ENCODE results near the gene ZAR1. TPM values are rescaled to one million over a fixed set of nuclear protein-coding genes. Genes with fewer than 3 reads are reported as not detected.

ZAR1 gene
- total RNA-seq, 2 donors from 2014 or later = 0.18 TPM; not detected in 1

DNA sequence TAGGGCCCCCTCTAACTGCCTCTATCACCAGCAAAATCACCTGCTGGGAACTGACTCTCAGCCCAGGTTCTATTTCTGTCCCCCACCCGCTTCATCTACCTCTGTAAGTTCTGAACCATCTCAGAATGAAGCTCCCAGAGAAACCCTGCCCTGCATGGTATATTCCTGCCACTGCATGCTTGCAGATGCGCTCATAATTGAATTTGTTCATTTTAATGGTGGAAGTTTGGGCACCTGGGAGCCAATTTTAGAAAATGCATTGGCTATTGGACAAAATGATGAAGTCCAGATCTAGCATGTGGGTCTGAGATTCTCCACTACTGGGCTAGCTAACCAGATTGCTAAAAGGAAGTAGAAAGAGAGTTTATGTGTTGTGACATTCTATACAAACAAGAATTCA is 35.5 kb upstream of the ZAR1 start:
- H3K4me1 ChIP-seq (ENCODE audit: control insufficient read depth, insufficient read depth, low read length) = no peaks in the 10 kb centered on the region
- 91 to 100% methylated on average over 2 of the region's 2 CpGs for WGBS, 2 experiments (ENCODE audit: insufficient coverage in 1 of 2, insufficient read length in 1 of 2)
- no peak overlapping the region for H3K4me3 ChIP-seq (ENCODE audit: low read length)
- TF ChIP-seq, protein P1, sequence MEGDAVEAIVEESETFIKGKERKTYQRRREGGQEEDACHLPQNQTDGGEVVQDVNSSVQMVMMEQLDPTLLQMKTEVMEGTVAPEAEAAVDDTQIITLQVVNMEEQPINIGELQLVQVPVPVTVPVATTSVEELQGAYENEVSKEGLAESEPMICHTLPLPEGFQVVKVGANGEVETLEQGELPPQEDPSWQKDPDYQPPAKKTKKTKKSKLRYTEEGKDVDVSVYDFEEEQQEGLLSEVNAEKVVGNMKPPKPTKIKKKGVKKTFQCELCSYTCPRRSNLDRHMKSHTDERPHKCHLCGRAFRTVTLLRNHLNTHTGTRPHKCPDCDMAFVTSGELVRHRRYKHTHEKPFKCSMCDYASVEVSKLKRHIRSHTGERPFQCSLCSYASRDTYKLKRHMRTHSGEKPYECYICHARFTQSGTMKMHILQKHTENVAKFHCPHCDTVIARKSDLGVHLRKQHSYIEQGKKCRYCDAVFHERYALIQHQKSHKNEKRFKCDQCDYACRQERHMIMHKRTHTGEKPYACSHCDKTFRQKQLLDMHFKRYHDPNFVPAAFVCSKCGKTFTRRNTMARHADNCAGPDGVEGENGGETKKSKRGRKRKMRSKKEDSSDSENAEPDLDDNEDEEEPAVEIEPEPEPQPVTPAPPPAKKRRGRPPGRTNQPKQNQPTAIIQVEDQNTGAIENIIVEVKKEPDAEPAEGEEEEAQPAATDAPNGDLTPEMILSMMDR (conservative IDR thresholded peaks at IDR 0.05) = no peak
- no peaks in the 10 kb centered on the region for H3K27me3 ChIP-seq (ENCODE audit: control insufficient read depth, insufficient read depth, low read length, poor library complexity, severe bottlenecking)
- no peak for DNase-seq
- no peak overlapping the region for H3K27ac ChIP-seq (ENCODE audit: low read depth, low read length)
- no peaks in the 10 kb centered on the region for H3K36me3 ChIP-seq (ENCODE audit: control insufficient read depth, insufficient read depth, low read length)
- Mint-ChIP-seq H3K36me3 (ENCODE audit: low read depth) (no peaks in the 10 kb centered on the region), H3K4me1 (no peaks in the 10 kb centered on the region), H3K9me3 (no peaks in the 10 kb centered on the region), H3K27me3 (ENCODE audit: insufficient read depth) (no peaks in the 10 kb centered on the region), H3K4me3 (no peak overlapping the region), H3K27ac (no peak overlapping the region)
- H3K9me3 ChIP-seq (ENCODE audit: control insufficient read depth, low read length) = no peaks in the 10 kb centered on the region
- H3K9ac ChIP-seq (ENCODE audit: extremely low read depth, low read length, poor library complexity, severe bottlenecking) = no peak overlapping the region

DNA sequence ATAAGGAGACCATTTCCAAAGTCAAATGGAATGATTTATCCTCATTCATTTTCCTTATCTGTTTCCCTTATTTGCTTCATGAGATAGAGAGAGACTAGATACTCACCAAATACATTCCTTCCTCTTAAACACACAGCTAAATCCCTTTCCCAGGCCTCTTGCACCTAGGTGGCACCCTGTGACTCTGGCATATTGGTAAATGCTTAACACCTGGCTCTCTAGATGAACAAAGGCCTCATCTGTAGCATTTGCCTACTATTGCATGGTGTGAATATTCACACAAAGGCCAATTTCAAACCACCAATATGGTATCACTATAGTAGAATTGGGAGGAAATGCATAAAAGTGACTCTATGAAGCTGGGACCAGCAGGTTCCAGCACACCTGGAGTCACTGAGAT is 29.1 kb upstream of the ZAR1 start:
- Mint-ChIP-seq H3K27ac (peak overlapping the region; percentile 83), H3K36me3 (ENCODE audit: low read depth) (no peaks in the 10 kb centered on the region), H3K4me1 (peaks cover 20% of the 10 kb centered on the region), H3K27me3 (ENCODE audit: insufficient read depth) (peaks cover 16% of the 10 kb centered on the region), H3K4me3 (no peak overlapping the region), H3K9me3 (peaks cover 12% of the 10 kb centered on the region)
- no peaks in the 10 kb centered on the region for H3K36me3 ChIP-seq (ENCODE audit: control insufficient read depth, insufficient read depth, low read length)
- H3K4me3 ChIP-seq (ENCODE audit: low read length) = peak overlapping the region; percentile 4
- peak; percentile 70 for DNase-seq
- peaks cover 20% of the 10 kb centered on the region for H3K9me3 ChIP-seq (ENCODE audit: control insufficient read depth, low read length)
- H3K27ac ChIP-seq (ENCODE audit: low read depth, low read length) = no peak overlapping the region
- H3K4me1 ChIP-seq (ENCODE audit: control insufficient read depth, insufficient read depth, low read length) = peaks cover 4% of the 10 kb centered on the region
- TF ChIP-seq, protein P1 (conservative IDR thresholded peaks at IDR 0.05) = no peak
- H3K9ac ChIP-seq (ENCODE audit: extremely low read depth, low read length, poor library complexity, severe bottlenecking) = peak overlapping the region; percentile 41
- no peaks in the 10 kb centered on the region for H3K27me3 ChIP-seq (ENCODE audit: control insufficient read depth, insufficient read depth, low read length, poor library complexity, severe bottlenecking)

GRCh38 chr4:48462363-48462762 is 27.7 kb upstream of the ZAR1 start:
- Histone ChIP-seq H3K27ac (ENCODE audit: low read depth, low read length) (no peak overlapping the region), H3K4me1 (ENCODE audit: control insufficient read depth, insufficient read depth, low read length) (peaks cover 11% of the 10 kb centered on the region), H3K9ac (ENCODE audit: extremely low read depth, low read length, poor library complexity, severe bottlenecking) (no peak overlapping the region), H3K36me3 (ENCODE audit: control insufficient read depth, insufficient read depth, low read length) (no peaks in the 10 kb centered on the region), H3K4me3 (ENCODE audit: low read length) (no peak overlapping the region), H3K9me3 (ENCODE audit: control insufficient read depth, low read length) (peaks cover 20% of the 10 kb centered on the region), H3K27me3 (ENCODE audit: control insufficient read depth, insufficient read depth, low read length, poor library complexity, severe bottlenecking) (no peaks in the 10 kb centered on the region)
- WGBS, 2 experiments (ENCODE audit: insufficient coverage in 1 of 2, insufficient read length in 1 of 2) = 75 to 94% methylated on average over 1 to 5 of the region's 5 CpGs
- Mint-ChIP-seq H3K27ac (no peak overlapping the region), H3K4me1 (peaks cover 23% of the 10 kb centered on the region), H3K9me3 (peaks cover 12% of the 10 kb centered on the region), H3K27me3 (ENCODE audit: insufficient read depth) (peaks cover 16% of the 10 kb centered on the region), H3K4me3 (no peak overlapping the region), H3K36me3 (ENCODE audit: low read depth) (no peaks in the 10 kb centered on the region)
- TF ChIP-seq, protein P1 (conservative IDR thresholded peaks at IDR 0.05) = no peak
- no peak for DNase-seq

Measured in endodermal cell (in vitro differentiated cells).